Measurements from ENCODE around the gene SCN2B. TPM values are rescaled to one million over a fixed set of nuclear protein-coding genes. Genes with fewer than 3 reads are reported as not detected.

SCN2B gene
- total and polyA plus RNA-seq, 2 of the 13 experiments (the other 11 are each of a cell fraction or from before 2014, with no cell fraction given): 0.01 to 0.02 TPM

DNA sequence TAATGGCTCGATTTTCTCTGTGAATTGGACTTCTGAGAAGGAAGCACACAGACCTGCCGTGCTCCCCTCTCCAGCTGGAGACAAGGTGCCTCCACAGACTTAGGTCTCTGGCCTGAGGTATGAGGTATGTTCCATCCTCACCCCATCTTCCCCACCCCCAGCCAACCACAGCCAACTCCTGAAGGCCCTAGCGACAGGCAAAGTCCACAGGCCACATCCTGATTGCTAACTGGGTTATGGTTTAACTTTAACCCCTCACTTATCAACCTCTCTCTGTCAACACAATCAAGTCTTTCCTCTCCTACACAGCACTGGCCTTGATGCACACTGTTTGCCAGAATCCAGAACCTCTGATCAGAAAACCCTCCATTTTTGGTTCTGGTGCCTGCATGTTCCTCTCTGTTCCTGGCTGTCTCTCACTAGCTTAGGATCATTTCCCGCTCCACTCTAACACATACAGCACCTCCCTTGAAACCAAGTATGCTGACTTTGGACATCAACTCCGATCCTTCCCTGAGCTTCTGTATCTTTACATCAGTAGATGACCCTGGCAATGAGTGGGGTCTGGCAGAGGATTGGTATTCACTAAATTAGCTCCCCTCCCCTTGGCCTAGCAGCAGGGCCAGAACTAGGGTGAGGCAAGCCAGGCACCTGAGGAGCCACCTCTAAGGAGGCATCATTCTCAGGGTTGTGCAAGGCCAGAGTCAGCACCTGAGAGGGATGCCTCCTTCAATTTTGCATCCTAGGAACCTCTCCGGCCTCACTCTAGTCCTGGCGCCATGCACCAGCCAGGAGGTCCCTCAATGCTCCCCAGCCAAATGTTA, 26.4 kb upstream of the SCN2B start (continued):
- TF ChIP-seq NCOA2 (CRISPR knock-in tag; IDR thresholded peaks at IDR 0.05) (peak; percentile 93), PATZ1 (CRISPR knock-in tag; IDR thresholded peaks at IDR 0.05) (peak; percentile 59), ZNF18 (CRISPR knock-in tag; IDR thresholded peaks at IDR 0.05; ENCODE audit: insufficient replicate concordance) (peak; percentile 58), MXI1 (IDR thresholded peaks at IDR 0.05; ENCODE audit: borderline replicate concordance, low read depth, low read length) (no peak), MIXL1 (CRISPR knock-in tag; IDR thresholded peaks at IDR 0.05) (peak; percentile 97), IKZF1 (IDR thresholded peaks at IDR 0.05) (no peak), GFI1 (CRISPR knock-in tag; IDR thresholded peaks at IDR 0.05; ENCODE audit: borderline replicate concordance) (peak; percentile 97), ZEB1 (IDR thresholded peaks at IDR 0.05; ENCODE audit: insufficient replicate concordance, low read depth) (peak; percentile 10), RCOR2 (CRISPR knock-in tag; IDR thresholded peaks at IDR 0.05) (peak; percentile 94), FOXA1 (IDR thresholded peaks at IDR 0.05) (peak; percentile 59; the same call in 1 of the 2 replicates), FOXA1 (CRISPR knock-in tag; IDR thresholded peaks at IDR 0.05) (peak; percentile 89), SIX4 (CRISPR knock-in tag; IDR thresholded peaks at IDR 0.05) (peak; percentile 46), ASH2L (IDR thresholded peaks at IDR 0.05; ENCODE audit: insufficient read length, low read depth, low read length) (peak; percentile 76), TBP (CRISPR knock-in tag; IDR thresholded peaks at IDR 0.05) (0 out of 2 replicates have a peak, but pooled peaks have one; percentile 72), ZBTB26 (CRISPR knock-in tag; IDR thresholded peaks at IDR 0.05; ENCODE audit: borderline replicate concordance) (peak; percentile 92; the same call in 1 of the 2 replicates), HOMEZ (CRISPR knock-in tag; IDR thresholded peaks at IDR 0.05; ENCODE audit: low read depth) (peak; percentile 63), CREB1 (IDR thresholded peaks at IDR 0.05) (no peak), CREB1 (CRISPR knock-in tag; IDR thresholded peaks at IDR 0.05) (no peak), EHMT2 (IDR thresholded peaks at IDR 0.05; ENCODE audit: borderline replicate concordance, low read depth, low read length) (no peak; the same call in 1 of the 2 replicates), RELA (CRISPR knock-in tag; IDR thresholded peaks at IDR 0.05) (no peak), ZNF383 (CRISPR knock-in tag; IDR thresholded peaks at IDR 0.05; ENCODE audit: borderline replicate concordance) (no peak)
- TF ChIP-seq, protein P1, sequence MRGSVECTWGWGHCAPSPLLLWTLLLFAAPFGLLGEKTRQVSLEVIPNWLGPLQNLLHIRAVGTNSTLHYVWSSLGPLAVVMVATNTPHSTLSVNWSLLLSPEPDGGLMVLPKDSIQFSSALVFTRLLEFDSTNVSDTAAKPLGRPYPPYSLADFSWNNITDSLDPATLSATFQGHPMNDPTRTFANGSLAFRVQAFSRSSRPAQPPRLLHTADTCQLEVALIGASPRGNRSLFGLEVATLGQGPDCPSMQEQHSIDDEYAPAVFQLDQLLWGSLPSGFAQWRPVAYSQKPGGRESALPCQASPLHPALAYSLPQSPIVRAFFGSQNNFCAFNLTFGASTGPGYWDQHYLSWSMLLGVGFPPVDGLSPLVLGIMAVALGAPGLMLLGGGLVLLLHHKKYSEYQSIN (CRISPR knock-in tag; IDR thresholded peaks at IDR 0.05; ENCODE audit: borderline replicate concordance): no peak
